Ramos (cell line): Measurements from ENCODE around the gene ZNF329.

ENCODE experiments used
- in situ Hi-C: fragments of 300-500 bp; cut with MboI; formaldehyde crosslinking; loops from one replicate; pipeline ENCODE4 v1.14.3; 2022; ENCODE audit warnings: low sequenced_read_pairs; ENCODE audit not compliant: unreplicated experiment

ZNF329 gene

DNA sequence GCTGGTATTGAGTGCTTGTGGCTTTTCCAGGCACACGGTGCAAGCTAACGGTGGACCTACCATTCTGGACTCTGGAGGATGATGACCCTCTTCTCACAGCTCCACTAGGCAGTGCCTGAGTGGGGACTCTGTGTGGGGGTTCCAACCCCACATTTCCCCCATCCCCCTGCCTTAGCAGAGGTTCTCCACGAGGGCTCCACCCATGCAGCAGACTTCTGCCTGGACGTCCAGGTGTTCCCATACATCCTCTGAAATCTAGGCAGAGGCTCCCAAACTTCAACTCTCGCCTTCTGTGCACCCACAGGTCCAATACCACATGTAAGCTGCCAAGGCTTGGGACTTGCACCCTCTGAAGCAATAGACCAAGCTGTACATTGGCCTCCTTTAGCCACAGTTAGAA lies 27.2 kb downstream of the ZNF329 start:
- in situ Hi-C loops, result no loop called here

DNA sequence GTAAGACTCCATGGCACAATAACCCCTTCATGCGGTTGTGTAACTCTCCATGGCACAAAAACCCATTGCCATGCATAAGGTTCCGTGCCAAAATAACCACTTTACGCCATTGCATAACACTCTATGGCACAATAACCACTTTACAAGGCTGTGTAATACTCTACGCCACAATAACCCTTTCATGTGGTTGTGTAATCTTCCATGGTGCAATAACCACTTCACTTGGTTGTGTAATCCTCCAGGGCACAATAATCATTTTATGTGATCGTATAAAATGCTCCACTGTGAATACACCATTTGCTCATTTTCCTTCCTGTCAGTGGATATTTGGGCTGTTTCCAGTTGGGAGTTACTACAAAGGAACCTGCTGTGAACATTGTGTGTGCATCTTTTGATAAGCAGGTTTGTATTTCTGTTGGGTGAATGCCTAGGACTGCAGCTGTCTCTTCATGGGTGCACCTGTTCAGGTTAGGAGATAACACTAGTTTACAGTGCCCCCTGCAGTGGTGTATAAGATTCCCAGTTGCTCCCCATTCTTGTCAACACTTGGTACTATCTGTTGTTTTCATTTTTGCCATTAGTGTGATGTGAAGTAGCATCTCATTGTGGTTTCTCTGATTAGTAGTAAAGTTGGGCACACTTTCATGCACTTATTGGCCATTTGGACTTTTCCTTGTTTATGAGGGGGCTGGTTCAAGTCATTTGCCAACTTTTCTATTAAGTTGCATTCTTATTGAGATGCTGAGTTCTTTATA lies 31.4 kb downstream of the ZNF329 start:
- in situ Hi-C loops, result no loop called here

DNA sequence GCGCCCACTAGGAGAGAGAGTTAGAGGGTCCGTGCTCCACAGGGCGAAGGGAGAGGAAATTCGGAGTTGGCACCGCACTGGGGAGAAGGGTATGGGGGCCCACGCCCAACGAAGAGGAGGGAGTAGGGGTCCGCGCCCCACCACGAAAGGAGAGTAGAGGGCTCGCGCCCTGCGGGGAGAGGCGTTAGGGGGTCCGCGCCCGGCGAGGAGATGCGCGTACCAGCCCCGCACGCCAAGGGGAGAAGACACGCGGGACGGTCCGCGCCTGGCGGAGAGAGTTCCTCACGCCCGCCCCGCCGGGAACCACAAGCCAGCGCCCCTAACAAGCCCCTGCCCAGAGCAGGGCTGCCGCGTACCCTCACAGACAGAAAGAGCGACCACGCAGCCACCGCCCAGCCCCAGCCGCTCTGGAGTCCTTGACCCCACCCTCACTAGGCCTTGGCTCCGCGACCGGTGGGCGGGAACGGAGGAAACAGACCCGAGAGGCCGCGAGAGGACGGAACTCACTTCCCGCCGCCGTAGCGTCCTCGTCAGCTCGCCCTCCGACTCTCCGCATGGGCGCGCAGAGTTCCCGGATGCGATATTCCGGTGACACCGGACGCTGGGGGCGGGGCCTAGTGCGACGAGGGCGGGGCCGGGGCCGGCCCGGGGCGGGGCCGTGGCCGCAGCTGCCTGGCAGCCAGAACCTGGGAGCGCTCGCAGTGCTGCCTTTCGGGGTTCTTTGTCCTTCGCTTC lies 32.6 kb downstream of the ZNF329 start:
- in situ Hi-C loops, result no loop called here

- in situ Hi-C loops, result no loop called here
Measured at GRCh38 chr19:58108546-58108817, 42.1 kb downstream of the ZNF329 start.

DNA sequence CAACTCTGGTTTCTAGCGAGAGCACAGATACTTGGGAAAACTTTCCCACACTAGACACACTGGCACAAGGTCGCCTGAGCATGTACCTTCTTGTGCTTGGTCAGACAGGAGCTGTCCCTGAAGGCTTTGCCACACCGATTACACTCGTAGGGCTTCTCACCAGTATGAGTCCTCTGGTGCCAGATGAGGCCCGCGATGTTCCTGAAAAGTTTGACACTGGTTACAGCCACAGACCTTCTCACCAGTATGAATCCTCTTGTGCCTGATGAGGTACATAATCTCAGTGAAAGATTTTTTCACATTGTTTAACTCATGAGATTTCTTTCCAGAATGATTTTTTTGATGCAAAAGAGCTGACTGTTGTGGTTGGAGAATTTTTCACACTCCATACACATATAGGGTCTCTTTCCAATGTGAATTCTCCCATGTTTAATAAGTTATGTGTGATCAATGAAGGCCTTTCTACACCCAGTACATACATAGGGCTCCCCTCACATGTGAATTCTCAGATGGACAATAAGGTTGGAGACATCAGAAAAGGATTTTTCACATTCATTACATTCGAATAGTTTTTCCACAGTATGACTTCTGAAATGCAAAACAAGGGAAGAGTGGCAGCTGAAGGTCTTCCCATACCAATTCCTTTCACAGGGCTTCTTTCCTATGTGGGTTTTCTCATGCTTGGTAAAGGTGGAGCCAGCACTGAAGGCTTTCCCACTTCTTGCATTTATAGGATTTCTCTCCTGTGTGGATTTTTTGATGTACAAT lies 42.6 kb downstream of the ZNF329 start:
- in situ Hi-C loops, result no loop called here

DNA sequence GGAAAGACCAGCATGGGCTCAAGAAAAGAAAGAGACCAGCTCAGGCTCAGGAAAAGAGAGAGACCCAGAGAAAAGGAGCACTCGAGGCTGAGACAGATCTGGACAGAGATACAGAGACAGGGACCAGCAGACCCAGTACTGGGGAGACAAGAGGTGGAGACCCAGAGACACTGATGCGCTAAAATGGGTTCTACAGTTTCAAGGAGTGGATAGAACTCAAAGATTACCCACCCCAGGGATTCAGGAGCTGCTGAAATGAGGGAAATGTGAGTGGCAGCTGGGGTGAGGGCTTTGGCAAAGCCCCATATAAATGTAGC lies 51.9 kb downstream of the ZNF329 start:
- in situ Hi-C loops, result no loop called here

DNA sequence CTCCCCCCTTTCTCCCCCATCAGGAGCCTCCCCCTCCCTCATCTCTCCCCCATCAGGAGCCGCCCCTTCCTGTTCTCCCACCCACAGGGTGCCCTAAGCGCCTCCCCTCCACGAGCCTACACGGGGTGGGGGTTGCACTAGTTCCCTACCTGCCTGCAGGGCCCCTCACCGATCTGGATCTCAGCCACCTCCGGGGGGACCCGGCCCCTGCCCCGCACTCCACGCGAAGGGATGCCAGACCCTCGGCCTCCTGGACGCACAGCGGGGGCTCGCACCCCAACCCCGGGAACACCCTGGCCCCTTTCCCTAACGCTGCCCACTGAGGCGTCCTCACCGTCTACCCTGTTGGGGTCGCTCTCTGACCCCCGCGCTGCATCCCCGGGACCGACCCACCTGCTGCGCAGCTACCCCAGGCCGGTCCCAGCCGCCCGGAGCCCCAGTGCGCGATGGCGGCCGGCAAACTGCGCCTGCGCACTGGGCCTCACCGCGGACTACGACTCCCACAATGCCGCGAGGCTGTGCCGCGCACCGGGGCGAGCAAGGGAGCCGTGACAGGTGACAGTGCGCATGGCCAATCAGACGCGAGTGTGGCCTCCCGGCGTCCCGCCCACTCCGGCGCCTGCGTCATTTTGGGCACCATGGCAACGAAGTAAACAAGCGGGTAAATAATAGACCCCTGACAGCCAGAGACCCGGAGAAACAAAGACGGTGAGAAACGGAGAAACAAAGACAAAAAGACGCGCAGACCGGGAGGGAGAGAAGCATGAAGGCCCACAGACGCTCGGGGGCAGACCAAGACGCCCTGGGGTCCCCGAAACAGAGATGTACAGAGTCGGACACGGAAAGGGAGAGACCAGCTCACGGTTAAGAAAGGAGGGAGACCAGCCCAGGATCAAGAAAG lies 52.6 kb downstream of the ZNF329 start, which contains the start of gene ZSCAN18:
ZSCAN18 (minus strand) TSS at position 451 of the 901 bp plus-strand sequence. CDS start 7,964 bp downstream, outside the sequence.
- in situ Hi-C loops, result no loop called here

GRCh38 chr19:58097349-58097748 lies 53.2 kb downstream of the ZNF329 start:
- in situ Hi-C loops, result no loop called here

- in situ Hi-C loops, result no loop called here
Measured at GRCh38 chr19:58096884-58097283, 53.7 kb downstream of the ZNF329 start.

DNA sequence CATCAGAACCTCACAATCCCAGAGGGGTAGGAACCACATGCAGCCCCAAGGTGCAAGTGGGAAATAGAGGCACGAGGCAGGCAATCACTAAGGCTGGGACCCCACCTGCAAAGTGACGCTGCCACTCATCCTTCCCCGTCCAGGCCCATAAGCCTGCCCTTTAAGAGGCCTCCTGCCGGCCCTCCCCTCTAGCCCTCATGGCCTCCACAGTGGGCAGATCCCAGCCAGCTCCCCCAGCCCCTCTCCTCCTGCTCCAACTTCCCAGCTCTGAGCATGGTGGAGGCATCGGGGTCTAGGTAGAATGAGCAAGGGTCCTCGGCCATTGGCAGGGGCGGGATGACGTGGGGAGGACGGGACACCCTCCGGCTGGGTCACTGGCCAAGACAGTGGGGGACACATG lies 55.3 kb downstream of the ZNF329 start:
- in situ Hi-C loops, result no loop called here

GRCh38 chr19:58093071-58093470 lies 57.5 kb downstream of the ZNF329 start:
- in situ Hi-C loops, result no loop called here

GRCh38 chr19:58091251-58091995 lies 59.2 kb downstream of the ZNF329 start:
- in situ Hi-C loops, result no loop called here

DNA sequence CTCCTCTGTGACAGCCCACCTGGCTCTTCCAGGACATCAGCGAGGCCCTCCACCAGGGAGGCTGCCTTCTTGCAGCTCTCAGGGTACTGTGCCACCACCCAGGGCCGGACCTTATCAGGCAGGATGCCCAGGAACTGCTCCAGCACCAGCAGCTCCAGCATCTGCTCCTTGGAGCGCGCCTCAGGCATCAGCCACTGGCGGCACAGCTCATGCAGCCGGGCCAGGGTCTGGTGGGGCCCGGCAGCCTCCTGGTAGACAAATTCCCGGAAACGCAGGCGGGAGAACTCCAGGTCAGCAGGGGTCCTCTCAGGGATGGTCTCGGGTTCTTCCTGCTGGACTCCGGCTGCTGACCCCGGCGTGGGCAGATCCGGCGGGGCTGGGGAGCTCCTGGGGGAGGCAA lies 60.7 kb downstream of the ZNF329 start:
- in situ Hi-C loops, result no loop called here

DNA sequence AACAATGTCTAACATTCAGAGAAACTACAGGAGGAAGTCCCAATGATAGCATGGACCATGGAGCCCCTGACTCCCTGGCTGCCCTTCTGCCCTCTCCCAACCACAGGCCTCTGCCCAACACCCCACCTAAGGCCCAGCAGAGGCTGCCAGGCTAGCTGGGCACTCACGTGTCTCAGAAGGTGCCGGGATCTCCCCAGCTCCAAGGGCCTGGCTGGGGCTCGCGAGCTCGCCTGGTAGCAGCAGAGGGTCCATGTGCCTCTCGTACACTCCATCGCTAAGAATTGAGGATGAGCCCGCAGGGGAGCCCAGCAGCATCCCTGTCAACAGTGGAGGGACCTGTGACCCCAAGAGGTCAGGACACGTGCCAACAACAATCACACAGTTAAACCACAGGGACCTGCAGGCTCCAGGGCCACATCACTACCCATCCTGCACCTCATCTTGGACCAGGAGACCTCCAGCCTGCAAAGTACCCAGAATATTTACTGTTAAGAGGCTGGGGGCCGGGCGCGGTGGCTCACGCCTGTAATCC lies 62.0 kb downstream of the ZNF329 start:
- in situ Hi-C loops, result no loop called here

GRCh38 chr19:58086825-58087710 lies 63.5 kb downstream of the ZNF329 start:
- in situ Hi-C loops, result no loop called here

DNA sequence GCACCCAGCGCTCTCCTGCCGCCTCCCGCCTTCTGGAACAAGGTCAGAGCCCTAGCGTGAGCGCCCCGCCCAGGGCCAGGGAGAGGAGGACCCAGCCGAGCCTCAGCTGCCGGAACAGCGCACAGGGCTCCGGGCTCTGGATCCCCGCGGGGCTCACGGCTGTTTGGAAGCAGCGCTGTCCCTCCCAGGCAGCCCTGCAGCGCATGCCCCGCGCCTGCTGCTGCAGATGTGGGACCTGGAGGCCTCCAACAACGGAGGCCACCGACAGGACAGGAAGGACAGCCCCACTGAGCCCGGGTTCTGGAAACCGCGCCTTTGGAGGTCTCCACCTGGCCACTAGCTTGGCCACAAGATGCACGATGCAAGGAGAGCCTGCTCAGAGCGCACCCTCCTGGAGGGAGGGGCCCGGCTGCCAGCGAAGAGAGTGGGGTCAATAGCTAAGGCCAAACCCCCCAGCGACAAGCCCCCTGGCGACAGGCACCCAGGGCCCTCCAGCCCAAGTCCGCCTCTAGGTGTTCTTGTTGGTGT lies 65.2 kb downstream of the ZNF329 start:
- in situ Hi-C loops, result no loop called here

DNA sequence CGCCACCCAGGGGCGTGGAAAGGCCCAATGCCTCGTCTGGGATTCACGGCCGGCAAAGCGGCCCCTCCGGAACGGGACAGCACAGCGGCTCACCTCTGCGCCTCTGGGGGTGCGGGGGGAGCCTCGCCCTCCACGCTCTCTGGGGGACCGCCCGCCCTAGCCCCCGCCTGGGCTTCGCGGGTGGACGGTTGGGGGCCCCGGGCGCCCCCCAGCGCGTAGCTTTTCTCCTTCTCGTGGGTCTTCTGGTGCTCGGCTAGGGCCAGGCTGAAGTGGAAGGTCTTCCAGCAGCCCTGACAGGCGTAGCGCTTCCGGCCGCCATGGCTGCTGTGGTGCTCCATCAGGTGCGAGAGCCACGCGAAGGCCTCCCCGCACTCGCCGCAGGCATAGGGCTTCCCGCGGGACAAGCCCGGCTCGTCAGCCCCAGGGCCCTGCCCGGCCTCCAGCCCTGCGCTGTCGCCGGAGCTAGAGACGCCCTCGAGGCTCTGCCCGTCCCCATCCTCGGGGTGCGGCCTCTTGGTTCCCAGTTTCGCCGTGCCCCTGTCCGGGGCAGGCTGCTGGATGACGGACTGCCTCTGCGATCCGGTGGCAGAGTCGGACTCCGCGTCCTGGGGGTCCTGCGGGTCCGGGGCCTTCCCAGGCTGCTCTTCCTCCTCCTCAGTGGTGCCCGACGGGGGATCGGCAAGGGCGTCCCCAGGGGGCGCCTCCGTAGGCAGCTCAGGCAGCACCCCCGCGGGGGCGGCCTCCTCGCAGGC lies 65.8 kb downstream of the ZNF329 start:
- in situ Hi-C loops, result no loop called here

DNA sequence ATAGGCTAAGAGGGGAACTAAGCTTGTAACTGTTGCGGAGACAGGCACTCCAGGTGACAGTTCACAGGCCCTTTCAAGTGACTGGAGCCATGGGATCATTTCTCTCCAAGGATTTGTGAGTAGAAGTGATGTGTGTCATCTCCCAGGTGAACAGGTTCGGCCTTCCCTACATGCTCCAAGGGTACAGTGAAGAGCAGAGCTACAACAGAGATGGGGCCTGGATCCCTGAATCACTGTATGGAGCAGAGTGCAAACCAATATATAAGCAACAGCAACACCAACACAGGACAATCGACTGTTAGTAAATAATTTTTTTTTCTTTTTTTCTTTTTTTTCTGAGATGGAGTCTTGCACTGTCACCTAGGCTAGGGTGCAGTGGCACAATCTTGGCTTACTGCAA lies 67.6 kb downstream of the ZNF329 start:
- in situ Hi-C loops, result no loop called here
